Dedifferentiated amniotic fluid mesenchymal stem cell (primary cell): ENCODE results near the gene KHNYN.

Experiments
- DNase-seq: peaks from one replicate; pipeline ENCODE4 v3.0.0-alpha.2; 2016; ENCODE audit errors: extremely low spot score

Gene KHNYN

GRCh38 chr14:24401810-24402702, 27.7 kb upstream of the KHNYN start:
- no peak for DNase-seq

DNA sequence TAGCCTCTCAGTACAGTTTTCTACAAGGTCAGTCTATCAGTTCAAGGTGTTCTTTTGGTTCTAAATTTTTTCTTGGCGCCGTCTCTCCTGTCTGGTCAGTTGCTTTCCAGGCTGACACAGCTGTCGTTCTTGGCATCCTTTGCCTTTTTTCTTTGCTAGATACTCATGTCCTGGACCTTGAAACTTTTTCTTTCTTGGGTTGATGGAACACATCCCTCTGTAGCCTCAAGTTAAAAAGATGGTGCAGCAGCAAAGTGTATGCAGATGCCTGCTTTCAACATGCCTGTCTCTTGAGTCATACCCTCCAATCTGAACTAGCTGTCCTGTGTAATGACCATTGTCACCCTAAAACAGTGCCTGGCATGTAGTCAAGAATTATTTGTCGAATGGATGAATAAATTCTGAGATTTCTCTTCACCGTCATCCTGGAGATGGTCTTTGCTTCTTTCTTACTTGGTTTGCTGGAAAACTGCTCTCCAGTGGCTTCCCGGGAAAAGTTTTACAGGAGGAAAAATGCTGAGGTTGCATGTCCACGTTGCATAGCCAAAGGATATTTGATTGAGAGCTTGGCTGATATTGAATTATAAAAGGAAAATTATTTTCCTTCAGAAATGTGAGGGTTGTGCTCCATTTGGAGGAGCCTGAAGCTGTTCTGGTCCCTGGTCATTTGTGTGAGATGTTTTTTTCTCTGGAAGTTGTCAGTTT, 26.3 kb upstream of the KHNYN start:
- peak; percentile 19 for DNase-seq

DNA sequence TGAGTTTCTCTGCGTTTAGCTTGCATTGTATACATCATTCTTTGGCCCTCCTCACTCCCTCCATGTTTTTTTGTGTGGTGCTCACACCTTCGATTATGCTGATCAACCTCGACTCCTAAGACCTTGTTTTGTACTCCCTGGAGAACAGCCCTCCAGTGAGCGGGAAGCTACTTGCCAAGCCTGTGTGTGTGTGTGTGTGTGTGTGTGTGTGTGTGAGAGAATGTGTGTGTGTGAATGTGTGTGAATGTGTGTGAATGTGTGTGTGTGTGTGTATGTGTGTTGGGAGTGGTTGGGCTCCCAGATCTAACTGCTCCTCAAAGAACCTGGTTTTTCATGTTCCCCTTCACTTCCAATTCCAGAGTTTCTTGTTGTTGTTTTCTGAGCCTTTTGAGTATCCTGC, 24.9 kb upstream of the KHNYN start:
- DNase-seq: no peak

- DNase-seq: no peak
Observed at GRCh38 chr14:24406416-24406815, 23.3 kb upstream of the KHNYN start.

DNA sequence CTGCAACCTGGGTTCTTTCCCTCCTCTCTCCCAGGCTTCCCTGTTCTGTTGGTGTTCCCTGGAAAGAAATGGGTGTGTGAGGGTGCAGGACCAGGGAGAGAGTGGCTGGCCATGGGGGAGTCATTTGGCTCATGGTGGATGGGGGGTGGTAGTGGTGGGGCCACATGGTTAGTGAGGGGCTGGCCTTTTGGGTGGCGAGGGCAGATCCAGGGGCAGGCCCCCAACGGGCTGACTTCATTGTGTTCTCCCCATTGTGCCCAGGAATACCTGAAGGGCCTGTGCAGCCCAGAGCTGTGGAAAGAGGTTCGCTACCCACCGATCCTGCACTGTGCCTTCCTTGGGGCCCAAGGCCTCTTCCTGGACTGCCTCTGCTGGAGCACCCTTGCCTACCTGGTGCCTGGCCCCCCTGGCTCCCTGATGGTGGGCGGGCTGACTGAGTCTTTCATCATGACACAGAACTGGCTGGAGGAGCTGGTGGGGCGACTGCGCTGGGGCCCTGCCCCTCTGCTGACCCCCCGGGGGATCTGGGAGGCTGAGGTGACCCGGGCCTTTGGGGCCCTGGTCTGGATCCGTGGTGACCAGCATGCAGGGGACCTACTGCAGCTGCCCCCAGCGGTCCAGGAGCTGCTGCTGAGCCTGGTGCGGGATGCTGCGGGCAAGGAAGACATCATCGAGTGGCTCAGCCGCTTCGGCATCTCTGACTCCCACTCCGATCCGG, 22.0 kb upstream of the KHNYN start:
- DNase-seq: no peak

DNA sequence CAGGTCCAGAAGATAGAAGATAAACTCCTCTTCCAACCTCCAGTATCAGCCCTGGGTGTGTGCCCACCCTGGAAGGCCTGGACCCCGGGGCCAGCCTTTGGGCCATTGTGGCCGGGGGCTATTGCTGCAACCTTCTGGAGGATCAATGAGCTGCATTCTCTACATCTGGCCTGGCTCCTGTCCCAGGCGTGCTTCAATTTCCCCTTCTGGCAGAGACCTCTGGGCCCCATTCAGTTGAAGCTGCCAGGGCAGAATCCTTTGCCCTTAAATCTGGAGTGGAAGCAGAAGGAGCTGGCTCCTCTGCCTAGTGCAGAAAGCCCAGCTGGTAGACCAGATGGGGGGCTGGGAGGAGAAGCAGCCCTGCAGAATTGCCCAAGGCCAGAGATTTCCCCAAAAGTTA, 21.0 kb upstream of the KHNYN start:
- no peak for DNase-seq

DNA sequence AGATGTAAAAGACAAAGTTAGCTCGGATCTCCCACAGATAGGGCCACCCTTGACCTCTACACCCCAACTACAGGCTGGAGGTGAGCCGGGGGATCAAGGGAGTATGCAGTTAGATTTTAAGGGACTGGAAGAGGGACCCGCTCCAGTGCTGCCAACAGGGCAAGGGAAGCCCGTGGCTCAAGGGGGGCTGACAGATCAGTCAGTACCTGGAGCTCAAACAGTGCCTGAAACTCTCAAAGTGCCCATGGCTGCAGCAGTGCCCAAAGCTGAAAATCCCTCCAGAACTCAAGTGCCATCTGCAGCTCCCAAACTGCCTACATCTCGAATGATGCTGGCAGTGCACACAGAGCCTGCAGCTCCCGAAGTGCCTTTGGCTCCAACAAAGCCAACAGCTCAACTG, 20.6 kb upstream of the KHNYN start:
- DNase-seq: no peak

GRCh38 chr14:24409956-24410355, 19.8 kb upstream of the KHNYN start:
- DNase-seq: no peak

GRCh38 chr14:24411443-24412389, 18.0 kb upstream of the KHNYN start:
- DNase-seq: no peak

DNA sequence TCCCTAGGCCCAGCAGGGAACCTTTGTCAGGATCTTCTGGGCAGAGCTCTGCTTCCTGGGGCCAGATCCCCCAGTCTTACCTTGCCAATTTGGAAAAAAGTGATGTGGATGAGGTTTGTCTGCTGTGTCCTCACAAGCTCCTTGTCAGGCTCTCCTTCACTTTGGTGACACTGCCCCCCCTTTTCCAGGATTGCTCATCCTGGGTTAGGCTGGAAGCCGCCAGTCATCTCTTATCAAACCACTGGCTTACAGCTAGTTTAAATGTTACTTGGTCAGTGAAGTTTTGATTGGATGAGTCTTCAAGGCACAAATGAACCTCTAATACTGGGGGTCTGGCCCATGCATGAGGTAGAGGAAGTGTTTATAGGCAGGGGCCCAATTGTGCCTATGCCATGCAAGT, 15.7 kb upstream of the KHNYN start:
- no peak for DNase-seq

DNA sequence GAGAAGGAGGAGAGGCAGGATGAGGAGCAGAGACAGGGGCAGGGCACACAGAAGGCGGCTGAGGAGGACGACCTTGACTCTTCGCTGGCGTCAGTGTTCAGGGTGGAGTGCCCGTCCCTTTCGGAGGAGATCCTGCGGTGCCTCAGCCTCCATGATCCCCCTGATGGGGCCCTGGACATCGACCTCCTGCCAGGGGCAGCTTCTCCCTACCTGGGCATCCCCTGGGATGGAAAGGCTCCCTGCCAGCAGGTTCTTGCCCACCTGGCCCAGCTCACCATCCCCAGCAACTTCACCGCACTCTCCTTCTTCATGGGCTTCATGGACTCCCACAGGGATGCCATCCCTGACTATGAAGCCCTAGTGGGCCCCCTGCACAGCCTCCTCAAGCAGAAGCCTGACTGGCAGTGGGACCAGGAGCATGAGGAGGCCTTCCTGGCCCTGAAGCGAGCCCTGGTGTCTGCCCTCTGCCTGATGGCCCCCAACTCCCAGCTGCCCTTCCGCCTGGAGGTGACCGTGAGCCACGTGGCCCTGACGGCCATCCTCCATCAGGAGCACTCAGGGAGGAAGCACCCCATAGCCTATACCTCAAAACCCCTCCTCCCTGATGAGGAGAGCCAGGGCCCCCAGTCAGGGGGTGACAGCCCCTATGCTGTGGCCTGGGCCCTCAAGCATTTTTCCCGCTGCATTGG, 14.9 kb upstream of the KHNYN start:
- DNase-seq: no peak

- no peak for DNase-seq
Observed at GRCh38 chr14:24415421-24416253, 14.1 kb upstream of the KHNYN start.

DNA sequence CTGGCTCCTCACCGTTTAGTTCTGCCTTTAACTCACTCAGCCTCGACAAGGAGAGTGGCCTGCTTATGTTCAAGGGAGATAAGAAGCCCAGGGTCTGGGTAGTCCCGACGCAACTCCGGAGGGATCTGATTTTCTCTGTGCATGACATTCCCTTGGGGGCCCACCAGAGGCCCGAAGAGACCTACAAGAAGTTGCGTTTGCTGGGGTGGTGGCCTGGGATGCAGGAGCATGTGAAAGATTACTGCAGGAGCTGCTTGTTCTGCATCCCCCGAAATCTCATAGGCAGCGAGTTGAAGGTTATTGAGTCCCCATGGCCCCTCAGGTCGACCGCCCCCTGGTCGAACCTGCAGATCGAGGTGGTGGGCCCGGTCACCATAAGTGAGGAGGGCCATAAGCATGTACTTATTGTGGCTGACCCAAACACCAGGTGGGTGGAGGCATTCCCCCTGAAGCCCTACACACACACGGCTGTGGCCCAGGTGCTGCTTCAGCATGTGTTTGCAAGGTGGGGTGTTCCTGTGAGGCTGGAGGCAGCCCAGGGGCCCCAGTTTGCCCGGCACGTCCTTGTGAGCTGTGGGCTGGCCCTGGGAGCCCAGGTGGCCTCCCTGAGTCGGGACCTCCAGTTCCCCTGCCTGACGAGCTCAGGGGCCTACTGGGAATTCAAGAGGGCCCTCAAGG, 13.4 kb upstream of the KHNYN start:
- DNase-seq: no peak

DNA sequence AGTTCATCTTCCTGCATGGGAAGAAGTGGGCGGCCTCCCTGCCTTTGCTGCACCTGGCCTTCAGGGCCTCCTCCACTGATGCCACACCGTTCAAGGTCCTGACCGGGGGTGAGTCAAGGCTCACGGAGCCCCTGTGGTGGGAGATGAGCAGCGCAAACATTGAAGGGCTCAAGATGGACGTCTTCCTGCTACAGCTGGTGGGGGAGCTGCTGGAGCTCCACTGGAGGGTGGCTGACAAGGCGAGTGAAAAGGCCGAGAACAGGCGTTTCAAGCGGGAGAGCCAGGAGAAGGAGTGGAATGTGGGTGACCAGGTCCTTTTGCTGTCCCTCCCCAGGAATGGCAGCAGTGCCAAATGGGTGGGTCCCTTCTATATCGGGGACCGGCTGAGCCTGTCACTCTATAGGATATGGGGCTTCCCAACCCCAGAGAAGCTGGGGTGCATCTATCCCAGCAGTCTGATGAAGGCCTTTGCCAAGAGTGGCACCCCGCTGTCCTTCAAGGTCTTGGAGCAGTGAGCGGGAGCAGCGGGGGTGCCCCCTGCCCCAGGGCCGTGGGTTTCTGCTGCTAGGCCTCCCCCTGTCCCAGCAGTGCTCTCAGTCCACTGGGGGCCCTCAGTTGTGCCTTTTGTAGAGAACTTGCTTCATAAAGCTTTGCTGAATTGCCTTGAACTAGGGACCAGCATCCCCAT, 12.7 kb upstream of the KHNYN start:
- DNase-seq: no peak

DNA sequence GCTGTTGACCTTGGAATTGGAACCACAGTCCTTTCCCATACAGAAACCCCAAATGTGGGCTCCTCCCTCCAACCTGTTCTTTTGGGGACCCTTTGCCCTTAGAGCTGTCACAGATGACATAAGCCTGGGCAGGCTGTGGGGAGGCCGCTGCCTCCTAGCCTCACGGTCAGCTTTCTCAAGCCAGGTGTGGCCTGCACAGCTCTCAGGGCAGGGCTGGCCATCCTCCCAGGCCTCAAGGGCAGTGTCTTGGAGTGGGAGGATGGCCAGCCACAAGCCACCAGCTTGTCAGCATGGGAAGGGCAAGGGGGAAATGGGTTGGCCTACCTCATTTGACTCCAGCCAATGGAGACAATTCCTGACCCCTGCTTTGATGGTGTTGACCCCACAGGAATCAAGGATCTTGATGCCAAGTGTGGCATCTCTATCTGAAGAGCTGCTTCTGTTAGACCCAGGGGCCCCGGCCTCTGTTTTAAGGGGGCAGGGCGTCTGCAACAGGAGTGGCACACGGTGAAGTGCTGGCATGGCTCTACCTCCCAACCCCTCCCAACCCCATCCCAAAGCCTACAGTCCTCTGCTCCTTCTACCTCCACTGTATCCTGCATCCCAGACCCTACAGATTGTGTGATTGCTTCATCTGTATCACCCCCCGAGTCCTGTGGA, 11.8 kb upstream of the KHNYN start:
- no peak for DNase-seq

GRCh38 chr14:24418492-24418873, 11.3 kb upstream of the KHNYN start:
- no peak for DNase-seq

- no peak for DNase-seq
Observed at GRCh38 chr14:24422261-24422660, 7.5 kb upstream of the KHNYN start.
